WTC11 (cell line): Measurements from ENCODE around the gene GRIN2A. TPM values are rescaled to one million over a fixed set of nuclear protein-coding genes. Genes with fewer than 3 reads are reported as not detected.

Experiments used
- ATAC-seq: fragments of 200-7000 bp; cut with Tn5 transposase; 2 replicates; pipeline ENCODE4 v1.10.0; 2021; ENCODE audit warnings: mild to moderate bottlenecking, moderate library complexity
- CTCF ChIA-PET: fragments of 300-600 bp; sonication (Branson Sonifier 250); formaldehyde crosslinking; loops from one replicate; lab custom pipeline; 2021; ENCODE audit warnings: antibody characterized with exemption; lab: Charles Lee
- POLR2A ChIA-PET: fragments of 350-600 bp; sonication (Branson Sonifier 250); formaldehyde crosslinking; loops from one replicate; lab custom pipeline; 2021; ENCODE audit warnings: antibody characterized with exemption; lab: Charles Lee
- DNase-seq: peaks from one replicate; pipeline ENCODE4 v3.0.0; 2021; ENCODE audit warnings: low spot score
- H3K27ac Mint-ChIP-seq: 2 replicates; pipeline ENCODE4 v1.8.0; 2021; ENCODE audit warnings: mixed read lengths
- H3K27me3 Mint-ChIP-seq: 2 replicates; pipeline ENCODE4 v1.8.0; 2021; ENCODE audit warnings: low read depth, mild to moderate bottlenecking, moderate library complexity, mixed read lengths
- H3K36me3 Mint-ChIP-seq: 2 replicates; pipeline ENCODE4 v1.8.0; 2021; ENCODE audit warnings: mixed read lengths
- H3K4me1 Mint-ChIP-seq: 2 replicates; pipeline ENCODE4 v1.8.0; 2022; ENCODE audit warnings: mixed read lengths
- H3K4me3 Mint-ChIP-seq: 2 replicates; pipeline ENCODE4 v1.8.0; 2021; ENCODE audit warnings: mild to moderate bottlenecking, moderate library complexity, mixed read lengths
- H3K9me3 Mint-ChIP-seq: 2 replicates; pipeline ENCODE4 v1.8.0; 2021; ENCODE audit warnings: mixed read lengths
- AR ChIP-seq: fragments of 250-450 bp; sonication (Bioruptor Pico); IDR thresholded peaks from 2 replicates; pipeline ENCODE4 v1.9.0; 2021; ENCODE audit warnings: mild to moderate bottlenecking
- CREM ChIP-seq: sonication (generic); formaldehyde crosslinking; IDR thresholded peaks from 2 replicates; pipeline ENCODE4 v1.8.1; 2022; ENCODE audit warnings: mild to moderate bottlenecking, missing genetic modification reagents, moderate library complexity
- E2F4 ChIP-seq: sonication (generic); formaldehyde crosslinking; IDR thresholded peaks from 2 replicates; pipeline ENCODE4 v1.8.1; 2022; ENCODE audit warnings: low read depth, mild to moderate bottlenecking, moderate library complexity, missing genetic modification reagents, borderline replicate concordance
- GTF2I ChIP-seq: fragments of 250-450 bp; sonication (Bioruptor Pico); conservative IDR thresholded peaks from 2 replicates; pipeline ENCODE4 v1.4.0; 2021; ENCODE audit warnings: mild to moderate bottlenecking
- HMGA2 ChIP-seq: fragments of 250-450 bp; sonication (Bioruptor Pico); IDR thresholded peaks from 2 replicates; pipeline ENCODE4 v1.4.0; 2021; ENCODE audit warnings: mild to moderate bottlenecking, moderate library complexity
- NFE2L1 ChIP-seq: sonication (generic); formaldehyde crosslinking; IDR thresholded peaks from 2 replicates; pipeline ENCODE4 v1.8.1; 2023; ENCODE audit warnings: missing genetic modification reagents
- NFYB ChIP-seq: sonication (generic); formaldehyde crosslinking; conservative IDR thresholded peaks from 2 replicates; pipeline ENCODE4 v1.8.0; 2022; ENCODE audit warnings: low read depth, missing genetic modification reagents
- NR1H2 ChIP-seq: sonication (generic); formaldehyde crosslinking; IDR thresholded peaks from 2 replicates; pipeline ENCODE4 v1.9.0; 2021; ENCODE audit warnings: mild to moderate bottlenecking, moderate library complexity, missing genetic modification reagents
- PRRX2 ChIP-seq: fragments of 250-450 bp; sonication (Bioruptor Pico); IDR thresholded peaks from 2 replicates; pipeline ENCODE4 v1.8.0; 2021; ENCODE audit warnings: mild to moderate bottlenecking
- TCF7 ChIP-seq: sonication (generic); formaldehyde crosslinking; IDR thresholded peaks from 2 replicates; pipeline ENCODE4 v1.8.0; 2022; ENCODE audit warnings: mild to moderate bottlenecking, low read depth, missing genetic modification reagents, moderate library complexity
- TEAD1 ChIP-seq: sonication (generic); formaldehyde crosslinking; IDR thresholded peaks from 2 replicates; pipeline ENCODE4 v1.8.0; 2022; ENCODE audit warnings: mild to moderate bottlenecking, missing genetic modification reagents
- TEAD4 ChIP-seq: sonication (generic); formaldehyde crosslinking; IDR thresholded peaks from 2 replicates; pipeline ENCODE4 v1.8.0; 2022; ENCODE audit warnings: mild to moderate bottlenecking, missing genetic modification reagents
- ZNF121 ChIP-seq: sonication (generic); formaldehyde crosslinking; IDR thresholded peaks from 2 replicates; pipeline ENCODE4 v1.8.0; 2023; ENCODE audit warnings: missing genetic modification reagents
- ZNF263 ChIP-seq: sonication (generic); formaldehyde crosslinking; IDR thresholded peaks from 2 replicates; pipeline ENCODE4 v1.8.1; 2022; ENCODE audit warnings: low read depth, mild to moderate bottlenecking, moderate library complexity, missing genetic modification reagents
- ZNF396 ChIP-seq: fragments of 250-450 bp; sonication (Bioruptor Pico); IDR thresholded peaks from 2 replicates; pipeline ENCODE4 v1.8.0; 2021; ENCODE audit warnings: mild to moderate bottlenecking, moderate library complexity, borderline replicate concordance
- ZNF671 ChIP-seq: fragments of 250-450 bp; sonication (Bioruptor Pico); IDR thresholded peaks from 2 replicates; pipeline ENCODE4 v1.8.0; 2021; ENCODE audit warnings: mild to moderate bottlenecking
- total RNA-seq: library from RNA; stranded (reverse); gene quantifications from 3 replicates; pipeline ENCODE4 v1.2.3, GENCODE V29; 2021
- TF ChIP-seq, protein P1 (sequence below): fragments of 250-450 bp; sonication (Bioruptor Pico); IDR thresholded peaks from 2 replicates; pipeline ENCODE4 v1.9.0; 2021; ENCODE audit warnings: mild to moderate bottlenecking, borderline replicate concordance
- TF ChIP-seq, protein P2 (sequence below): fragments of 250-450 bp; sonication (Bioruptor Pico); conservative IDR thresholded peaks from 2 replicates; pipeline ENCODE4 v1.9.0; 2021; ENCODE audit warnings: mild to moderate bottlenecking
- TF ChIP-seq, protein P3 (sequence below): sonication (generic); formaldehyde crosslinking; conservative IDR thresholded peaks from 2 replicates; pipeline ENCODE4 v1.8.1; 2022; ENCODE audit warnings: mild to moderate bottlenecking, missing genetic modification reagents
- TF ChIP-seq, protein P4 (sequence below): sonication (generic); formaldehyde crosslinking; IDR thresholded peaks from 2 replicates; pipeline ENCODE4 v1.8.1; 2023; ENCODE audit warnings: mild to moderate bottlenecking, missing genetic modification reagents, borderline replicate concordance

The GRIN2A gene
- total RNA-seq, 1 experiment from 2014 or later: 3.5 TPM

DNA sequence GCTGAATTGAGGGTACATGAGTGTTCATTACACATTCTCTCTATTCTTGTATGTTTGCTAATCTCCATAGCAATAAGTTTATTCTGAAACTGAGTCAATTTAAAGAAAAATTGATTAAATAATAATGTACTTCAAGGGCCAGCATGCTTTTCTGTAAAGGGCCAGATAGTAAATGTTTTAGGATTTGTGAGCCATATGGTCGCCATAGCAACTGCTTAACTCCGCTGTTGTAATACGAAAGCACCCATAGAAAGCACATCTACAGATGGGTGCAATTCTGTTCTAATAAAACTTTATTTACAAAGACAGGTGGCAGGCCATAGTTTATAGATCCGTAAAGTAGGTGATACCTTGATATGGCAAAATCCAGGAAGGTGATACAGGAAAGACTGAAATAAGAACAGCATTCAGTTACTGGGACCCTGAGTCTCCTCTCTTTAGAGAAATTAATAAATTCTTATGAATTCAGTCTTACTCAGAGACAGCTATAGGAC is 36.6 kb downstream of the GRIN2A start (continued):
- TF ChIP-seq, protein P1, sequence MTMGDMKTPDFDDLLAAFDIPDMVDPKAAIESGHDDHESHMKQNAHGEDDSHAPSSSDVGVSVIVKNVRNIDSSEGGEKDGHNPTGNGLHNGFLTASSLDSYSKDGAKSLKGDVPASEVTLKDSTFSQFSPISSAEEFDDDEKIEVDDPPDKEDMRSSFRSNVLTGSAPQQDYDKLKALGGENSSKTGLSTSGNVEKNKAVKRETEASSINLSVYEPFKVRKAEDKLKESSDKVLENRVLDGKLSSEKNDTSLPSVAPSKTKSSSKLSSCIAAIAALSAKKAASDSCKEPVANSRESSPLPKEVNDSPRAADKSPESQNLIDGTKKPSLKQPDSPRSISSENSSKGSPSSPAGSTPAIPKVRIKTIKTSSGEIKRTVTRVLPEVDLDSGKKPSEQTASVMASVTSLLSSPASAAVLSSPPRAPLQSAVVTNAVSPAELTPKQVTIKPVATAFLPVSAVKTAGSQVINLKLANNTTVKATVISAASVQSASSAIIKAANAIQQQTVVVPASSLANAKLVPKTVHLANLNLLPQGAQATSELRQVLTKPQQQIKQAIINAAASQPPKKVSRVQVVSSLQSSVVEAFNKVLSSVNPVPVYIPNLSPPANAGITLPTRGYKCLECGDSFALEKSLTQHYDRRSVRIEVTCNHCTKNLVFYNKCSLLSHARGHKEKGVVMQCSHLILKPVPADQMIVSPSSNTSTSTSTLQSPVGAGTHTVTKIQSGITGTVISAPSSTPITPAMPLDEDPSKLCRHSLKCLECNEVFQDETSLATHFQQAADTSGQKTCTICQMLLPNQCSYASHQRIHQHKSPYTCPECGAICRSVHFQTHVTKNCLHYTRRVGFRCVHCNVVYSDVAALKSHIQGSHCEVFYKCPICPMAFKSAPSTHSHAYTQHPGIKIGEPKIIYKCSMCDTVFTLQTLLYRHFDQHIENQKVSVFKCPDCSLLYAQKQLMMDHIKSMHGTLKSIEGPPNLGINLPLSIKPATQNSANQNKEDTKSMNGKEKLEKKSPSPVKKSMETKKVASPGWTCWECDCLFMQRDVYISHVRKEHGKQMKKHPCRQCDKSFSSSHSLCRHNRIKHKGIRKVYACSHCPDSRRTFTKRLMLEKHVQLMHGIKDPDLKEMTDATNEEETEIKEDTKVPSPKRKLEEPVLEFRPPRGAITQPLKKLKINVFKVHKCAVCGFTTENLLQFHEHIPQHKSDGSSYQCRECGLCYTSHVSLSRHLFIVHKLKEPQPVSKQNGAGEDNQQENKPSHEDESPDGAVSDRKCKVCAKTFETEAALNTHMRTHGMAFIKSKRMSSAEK: no peak
- TF ChIP-seq, protein P2, sequence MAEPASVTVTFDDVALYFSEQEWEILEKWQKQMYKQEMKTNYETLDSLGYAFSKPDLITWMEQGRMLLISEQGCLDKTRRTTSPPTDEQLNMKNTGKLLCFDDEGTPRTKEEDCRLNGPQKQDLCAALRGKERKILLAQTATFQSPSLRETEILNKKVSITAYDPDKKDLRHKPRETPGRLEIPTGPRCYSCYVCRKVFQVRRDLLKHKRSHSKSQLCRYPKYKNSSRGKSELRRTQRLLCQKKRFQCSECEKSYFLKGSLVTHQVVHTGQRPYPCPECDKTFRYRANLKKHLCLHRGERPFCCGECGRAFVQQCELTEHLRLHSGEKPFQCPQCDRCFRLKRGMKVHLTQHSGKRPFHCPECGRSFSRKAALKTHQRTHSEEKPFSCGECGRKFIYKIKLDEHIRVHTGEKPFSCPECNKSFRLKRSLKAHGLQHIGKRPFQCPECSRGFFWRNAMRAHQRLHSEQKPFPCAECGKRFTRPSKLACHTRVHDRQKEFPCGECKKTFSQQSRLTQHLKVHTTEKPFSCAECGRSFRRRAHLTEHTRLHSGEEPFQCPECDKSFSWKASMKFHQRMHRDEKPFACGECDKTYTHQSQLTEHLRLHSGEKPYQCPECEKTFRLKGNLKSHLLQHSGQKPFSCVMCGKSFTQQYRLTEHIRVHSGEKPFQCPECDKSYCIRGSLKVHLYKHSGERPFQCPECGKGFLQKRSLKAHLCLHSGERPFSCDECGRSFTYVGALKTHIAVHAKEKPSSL (CRISPR knock-in tag): no peak
- no peak for TF ChIP-seq PRRX2 (CRISPR knock-in tag)

DNA sequence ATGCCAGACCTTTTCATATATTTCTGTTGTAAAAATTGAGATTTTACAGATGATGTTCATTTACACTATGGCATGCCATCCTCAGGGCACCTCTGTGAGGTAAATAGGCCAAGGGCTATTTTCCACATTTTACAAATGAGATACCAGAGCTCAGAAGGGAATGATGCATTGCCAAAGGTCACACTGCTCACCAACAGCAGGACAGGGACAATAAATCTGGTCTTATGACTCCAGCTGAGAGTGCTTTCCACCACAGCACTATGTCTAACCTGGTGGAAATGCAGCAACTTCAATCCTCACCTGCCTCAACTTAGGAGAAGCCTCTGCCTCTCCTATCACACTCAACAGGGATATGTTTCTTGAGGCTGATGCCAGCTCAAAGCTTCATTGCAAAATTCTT is 40.6 kb downstream of the GRIN2A start:
- POLR2A ChIA-PET: interaction anchor here (0.6 kb wide), 1 partner anchor 1115 kb away, joined by 3 read pairs; the partner anchor contains the start of gene SOCS1

DNA sequence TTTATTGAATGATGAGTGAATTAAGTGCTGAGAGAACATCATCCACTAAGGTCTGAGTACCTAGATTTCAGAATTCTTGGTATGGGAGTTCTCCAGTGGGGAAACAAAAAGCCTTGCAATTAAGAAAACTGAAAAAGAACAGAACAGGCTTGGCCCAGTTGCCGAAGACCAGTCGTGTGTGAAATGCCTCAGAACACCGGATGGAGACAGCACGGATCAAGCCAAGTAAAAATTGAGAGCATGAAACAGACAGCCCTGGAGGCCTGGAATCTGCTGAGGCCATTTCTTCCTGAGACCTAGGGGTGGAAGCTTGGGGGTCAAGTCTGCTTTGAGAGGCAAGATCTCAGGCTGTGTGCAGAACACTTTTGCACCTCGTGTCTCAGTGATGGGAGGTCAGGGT is 43.3 kb downstream of the GRIN2A start:
- ChIA-PET POLR2A (no interaction called here), CTCF (interaction anchor here (0.7 kb wide), 1 partner anchor 16 kb away, joined by 3 read pairs; no protein-coding TSS in a partner anchor)
- no peak for ATAC-seq
- no peaks in the 10 kb centered on the region for H3K9me3 Mint-ChIP-seq
- H3K27ac Mint-ChIP-seq: no peak overlapping the region
- no peaks in the 10 kb centered on the region for H3K4me1 Mint-ChIP-seq
- no peaks in the 10 kb centered on the region for H3K36me3 Mint-ChIP-seq
- DNase-seq: no peak
- H3K4me3 Mint-ChIP-seq: no peak overlapping the region
- no peaks in the 10 kb centered on the region for H3K27me3 Mint-ChIP-seq
- no peak for TF ChIP-seq NFYB (CRISPR knock-in tag)
- TF ChIP-seq AR (CRISPR knock-in tag): no peak
- no peak for TF ChIP-seq NR1H2 (CRISPR knock-in tag)
- TF ChIP-seq CREM (CRISPR knock-in tag): no peak
- no peak for TF ChIP-seq ZNF396 (CRISPR knock-in tag)
- no peak for TF ChIP-seq ZNF263 (CRISPR knock-in tag)
- TF ChIP-seq, protein P3, sequence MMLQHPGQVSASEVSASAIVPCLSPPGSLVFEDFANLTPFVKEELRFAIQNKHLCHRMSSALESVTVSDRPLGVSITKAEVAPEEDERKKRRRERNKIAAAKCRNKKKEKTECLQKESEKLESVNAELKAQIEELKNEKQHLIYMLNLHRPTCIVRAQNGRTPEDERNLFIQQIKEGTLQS (CRISPR knock-in tag): no peak
- TF ChIP-seq TEAD1 (CRISPR knock-in tag): no peak
- no peak for TF ChIP-seq TCF7
- TF ChIP-seq E2F4: no peak
- TF ChIP-seq TEAD4 (CRISPR knock-in tag): no peak
- TF ChIP-seq ZNF671 (CRISPR knock-in tag): no peak
- TF ChIP-seq ZNF121 (CRISPR knock-in tag): no peak
- no peak for TF ChIP-seq GTF2I
- TF ChIP-seq, protein P4, sequence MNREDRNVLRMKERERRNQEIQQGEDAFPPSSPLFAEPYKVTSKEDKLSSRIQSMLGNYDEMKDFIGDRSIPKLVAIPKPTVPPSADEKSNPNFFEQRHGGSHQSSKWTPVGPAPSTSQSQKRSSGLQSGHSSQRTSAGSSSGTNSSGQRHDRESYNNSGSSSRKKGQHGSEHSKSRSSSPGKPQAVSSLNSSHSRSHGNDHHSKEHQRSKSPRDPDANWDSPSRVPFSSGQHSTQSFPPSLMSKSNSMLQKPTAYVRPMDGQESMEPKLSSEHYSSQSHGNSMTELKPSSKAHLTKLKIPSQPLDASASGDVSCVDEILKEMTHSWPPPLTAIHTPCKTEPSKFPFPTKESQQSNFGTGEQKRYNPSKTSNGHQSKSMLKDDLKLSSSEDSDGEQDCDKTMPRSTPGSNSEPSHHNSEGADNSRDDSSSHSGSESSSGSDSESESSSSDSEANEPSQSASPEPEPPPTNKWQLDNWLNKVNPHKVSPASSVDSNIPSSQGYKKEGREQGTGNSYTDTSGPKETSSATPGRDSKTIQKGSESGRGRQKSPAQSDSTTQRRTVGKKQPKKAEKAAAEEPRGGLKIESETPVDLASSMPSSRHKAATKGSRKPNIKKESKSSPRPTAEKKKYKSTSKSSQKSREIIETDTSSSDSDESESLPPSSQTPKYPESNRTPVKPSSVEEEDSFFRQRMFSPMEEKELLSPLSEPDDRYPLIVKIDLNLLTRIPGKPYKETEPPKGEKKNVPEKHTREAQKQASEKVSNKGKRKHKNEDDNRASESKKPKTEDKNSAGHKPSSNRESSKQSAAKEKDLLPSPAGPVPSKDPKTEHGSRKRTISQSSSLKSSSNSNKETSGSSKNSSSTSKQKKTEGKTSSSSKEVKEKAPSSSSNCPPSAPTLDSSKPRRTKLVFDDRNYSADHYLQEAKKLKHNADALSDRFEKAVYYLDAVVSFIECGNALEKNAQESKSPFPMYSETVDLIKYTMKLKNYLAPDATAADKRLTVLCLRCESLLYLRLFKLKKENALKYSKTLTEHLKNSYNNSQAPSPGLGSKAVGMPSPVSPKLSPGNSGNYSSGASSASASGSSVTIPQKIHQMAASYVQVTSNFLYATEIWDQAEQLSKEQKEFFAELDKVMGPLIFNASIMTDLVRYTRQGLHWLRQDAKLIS (CRISPR knock-in tag): no peak

More for the DNA sequence above, 40.6 kb downstream of the GRIN2A start:
- CTCF ChIA-PET: interaction anchor here (1.2 kb wide), 1 partner anchor 39 kb away, joined by 5 read pairs; no protein-coding TSS in a partner anchor
- TF ChIP-seq NFE2L1 (no peak), HMGA2 (CRISPR knock-in tag) (no peak)
- TF ChIP-seq, all 79 proteins: peak for 0
- Mint-ChIP-seq H3K27ac (no peak overlapping the region), H3K27me3 (no peaks in the 10 kb centered on the region; the same call in 1 of the 2 replicates), H3K36me3 (no peaks in the 10 kb centered on the region), H3K4me3 (no peak overlapping the region), H3K9me3 (0 out of 2 replicates have a peak, but pooled peaks cover 3% of the 10 kb centered on the region), H3K4me1 (no peaks in the 10 kb centered on the region)
- DNase-seq (no peak), ATAC-seq (no peak)
